WTC11 (cell line): ENCODE data around the gene NPDC1.

Source experiments
- E2F5 ChIP-seq: sonication (generic); formaldehyde crosslinking; IDR thresholded peaks from 2 replicates; pipeline ENCODE4 v1.8.1; 2022; ENCODE audit warnings: mild to moderate bottlenecking, moderate library complexity, missing genetic modification reagents
- STAT6 ChIP-seq: sonication (generic); formaldehyde crosslinking; conservative IDR thresholded peaks from 2 replicates; pipeline ENCODE4 v1.8.1; 2023; ENCODE audit warnings: mild to moderate bottlenecking, low read depth, missing genetic modification reagents, moderate library complexity

- TF ChIP-seq E2F5 (CRISPR knock-in tag) (0 out of 2 replicates have a peak, but pooled peaks have one; percentile 43), STAT6 (CRISPR knock-in tag) (no peak)
Measured at GRCh38 chr9:137027369-137028262, 18.4 kb downstream of the NPDC1 start, which contains the start of gene ABCA2.
